Breast epithelium (tissue), 4 donors: Measurements from ENCODE around the gene BLOC1S3. TPM values are rescaled to one million over a fixed set of nuclear protein-coding genes. Genes with fewer than 3 reads are reported as not detected.
A peak's percentile ranks its signal among the peaks of the same experiment; 100 is the strongest.

Experiments used
- DNase-seq, 2 donors: peaks; one replicate each; pipeline ENCODE4 v3.0.0-alpha.2; 2019; ENCODE audit warnings: low spot score in 2 of 2
- H3K27ac ChIP-seq, 2 donors: fragments of 200-600 bp; sonication (generic) in 1 of 2; one replicate each; pipeline ENCODE4 v1.5.1; 2016 to 2019; ENCODE audit warnings: mild to moderate bottlenecking in 1 of 2
- H3K27me3 ChIP-seq, 2 donors: fragments of 200-600 bp; sonication (generic) in 1 of 2; one replicate each; pipeline versions ENCODE4 v1.5.1 to v1.6.0; 2017 to 2019; ENCODE audit warnings: control low read depth in 1 of 2, mild to moderate bottlenecking in 1 of 2
- H3K36me3 ChIP-seq: fragments of 200-600 bp; one replicate; pipeline ENCODE4 v1.5.1; 2019
- H3K4me1 ChIP-seq, 2 donors: fragments of 200-600 bp; sonication (generic); one replicate each; pipeline ENCODE4 v1.5.1; 2016 to 2019; ENCODE audit warnings: control low read depth in 1 of 2
- H3K4me3 ChIP-seq, 3 donors: fragments of 200-600 bp; sonication (generic); 1 replicate in 2 of 3; 2 replicates in 1 of 3; pipeline ENCODE4 v1.5.1; 2016 to 2019; ENCODE audit warnings: mild to moderate bottlenecking in 3 of 3, moderate library complexity in 2 of 3
- H3K9me3 ChIP-seq, 2 donors: fragments of 200-600 bp; sonication (generic) in 1 of 2; one replicate each; pipeline ENCODE4 v1.5.1; 2016 to 2019; ENCODE audit warnings: control low read depth in 1 of 2
- POLR2A ChIP-seq: fragments of 450-650 bp; IDR thresholded peaks from one replicate; pipeline ENCODE4 v1.6.1; 2016; ENCODE audit warnings: antibody characterized with exemption, mild to moderate bottlenecking, moderate library complexity
- POLR2AphosphoS5 ChIP-seq, 3 donors: sonication (generic); formaldehyde crosslinking; IDR thresholded peaks; one replicate each; pipeline ENCODE4 v1.6.1; 2017; ENCODE audit warnings: antibody characterized with exemption in 3 of 3
- intact Hi-C: fragments of 100-400 bp; cut with DNase I; formaldehyde crosslinking; loops from one replicate; pipeline ENCODE4 v1.15.1; 2023; ENCODE audit warnings: low total_unique reads
- total RNA-seq, 3 donors: library from RNA; depleted of rRNA; stranded (reverse); fragments of >200 nt; gene quantifications; one replicate each; pipeline ENCODE4 v1.1.0, GENCODE V29; 2016
- TF ChIP-seq, protein P1 (sequence below), 3 donors: fragments of 450-650 bp; IDR thresholded peaks; one replicate each; pipeline ENCODE4 v1.5.1; 2016 to 2017; ENCODE audit warnings: antibody characterized with exemption in 3 of 3, mild to moderate bottlenecking in 3 of 3, moderate library complexity in 3 of 3

The BLOC1S3 gene
- total RNA-seq, 3 donors from 2014 or later, result 10.2 to 13.0 (median 10.6) TPM

GRCh38 chr19:45211751-45212381 is 33.3 kb downstream of the BLOC1S3 start:
- Histone ChIP-seq H3K4me1 (no peaks in the 10 kb centered on the region), H3K9me3 (no peaks in the 10 kb centered on the region), H3K27ac (peak overlapping the region; percentile 34 to 54), H3K36me3 (no peaks in the 10 kb centered on the region), H3K27me3 (no peaks in the 10 kb centered on the region), H3K4me3 (no peak overlapping the region)
- DNase-seq, result peak; percentile 74 to 79
- intact Hi-C loops, result no loop called here
- TF ChIP-seq POLR2A (no peak), POLR2AphosphoS5 (IDR thresholded peaks at IDR 0.05) (peak in 1 of 3 donors; percentile 37)
- TF ChIP-seq, protein P1, sequence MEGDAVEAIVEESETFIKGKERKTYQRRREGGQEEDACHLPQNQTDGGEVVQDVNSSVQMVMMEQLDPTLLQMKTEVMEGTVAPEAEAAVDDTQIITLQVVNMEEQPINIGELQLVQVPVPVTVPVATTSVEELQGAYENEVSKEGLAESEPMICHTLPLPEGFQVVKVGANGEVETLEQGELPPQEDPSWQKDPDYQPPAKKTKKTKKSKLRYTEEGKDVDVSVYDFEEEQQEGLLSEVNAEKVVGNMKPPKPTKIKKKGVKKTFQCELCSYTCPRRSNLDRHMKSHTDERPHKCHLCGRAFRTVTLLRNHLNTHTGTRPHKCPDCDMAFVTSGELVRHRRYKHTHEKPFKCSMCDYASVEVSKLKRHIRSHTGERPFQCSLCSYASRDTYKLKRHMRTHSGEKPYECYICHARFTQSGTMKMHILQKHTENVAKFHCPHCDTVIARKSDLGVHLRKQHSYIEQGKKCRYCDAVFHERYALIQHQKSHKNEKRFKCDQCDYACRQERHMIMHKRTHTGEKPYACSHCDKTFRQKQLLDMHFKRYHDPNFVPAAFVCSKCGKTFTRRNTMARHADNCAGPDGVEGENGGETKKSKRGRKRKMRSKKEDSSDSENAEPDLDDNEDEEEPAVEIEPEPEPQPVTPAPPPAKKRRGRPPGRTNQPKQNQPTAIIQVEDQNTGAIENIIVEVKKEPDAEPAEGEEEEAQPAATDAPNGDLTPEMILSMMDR (IDR thresholded peaks at IDR 0.05), result no peak

GRCh38 chr19:45213031-45213430 is 34.4 kb downstream of the BLOC1S3 start:
- no peak for DNase-seq
- Histone ChIP-seq H3K36me3 (no peaks in the 10 kb centered on the region), H3K9me3 (no peaks in the 10 kb centered on the region), H3K27me3 (peaks cover 6 to 7% of the 10 kb centered on the region in 2 donors), H3K4me3 (no peak overlapping the region), H3K4me1 (no peaks in the 10 kb centered on the region), H3K27ac (peak overlapping the region; percentile 33 to 56)
- intact Hi-C loops, result no loop called here
- TF ChIP-seq POLR2AphosphoS5 (IDR thresholded peaks at IDR 0.05), result no peak
- TF ChIP-seq, protein P1 (IDR thresholded peaks at IDR 0.05), result no peak
- TF ChIP-seq POLR2A, result no peak

DNA sequence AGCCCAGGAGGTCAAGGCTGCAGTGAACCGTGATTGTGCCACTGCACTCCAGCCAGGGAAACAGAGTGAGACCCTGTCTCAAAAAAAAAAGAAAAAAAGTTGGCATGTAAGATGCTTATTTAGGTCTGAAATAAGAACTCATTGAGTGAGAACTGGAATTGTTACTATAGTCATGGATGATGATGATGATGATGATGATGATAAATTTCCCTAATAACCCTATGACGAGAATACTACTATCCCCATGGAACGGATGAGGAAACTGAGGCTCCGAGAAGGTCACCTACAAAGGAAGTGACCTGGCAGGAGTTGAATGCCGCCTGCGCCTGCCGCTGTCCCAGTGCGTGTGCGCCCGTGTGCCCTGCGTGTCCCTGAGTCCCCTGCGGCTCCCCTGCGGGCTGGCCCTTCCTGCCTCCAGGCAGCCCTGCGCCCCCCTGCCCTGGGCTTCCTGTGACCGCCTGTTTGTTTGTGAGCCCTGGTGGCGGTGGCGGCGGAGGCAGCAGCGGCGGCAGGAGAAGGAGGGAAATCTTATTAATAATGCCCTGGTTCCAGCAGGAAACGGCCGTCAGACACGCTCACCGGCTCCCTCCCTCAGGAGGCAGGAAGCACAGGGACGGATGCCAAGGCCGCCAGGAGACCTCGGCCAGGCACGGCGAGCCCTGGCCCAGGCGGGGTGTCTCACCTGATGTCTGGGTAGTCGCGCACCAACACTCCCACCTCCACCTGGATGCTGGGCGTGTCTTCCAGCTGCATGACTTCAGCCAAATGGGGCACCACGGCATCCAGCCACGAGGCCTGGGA is 37.0 kb downstream of the BLOC1S3 start:
- TF ChIP-seq POLR2A (no peak), POLR2AphosphoS5 (IDR thresholded peaks at IDR 0.05) (no peak)
- TF ChIP-seq, protein P1 (IDR thresholded peaks at IDR 0.05), result no peak
- H3K27me3 ChIP-seq, result peaks cover 6 to 8% of the 10 kb centered on the region in 2 donors

DNA sequence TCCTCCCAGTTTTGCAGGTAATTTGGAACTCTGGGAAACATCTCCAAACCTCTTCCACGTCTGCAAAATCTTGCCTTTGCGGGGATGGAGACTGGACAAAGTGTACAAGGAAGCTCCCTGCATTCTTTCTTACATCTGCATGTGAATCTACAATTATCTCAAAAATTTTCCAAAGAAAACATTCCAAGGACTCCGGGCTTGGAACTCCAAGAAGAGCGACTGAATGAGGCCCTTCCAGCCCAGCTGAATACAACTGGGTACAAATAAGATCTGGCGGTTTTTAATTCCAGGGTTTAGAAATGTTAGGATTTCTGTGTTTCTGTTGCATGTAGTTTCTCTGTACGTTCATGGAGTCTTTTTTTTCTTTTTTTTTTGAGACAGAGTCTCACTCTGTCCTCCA is 38.1 kb downstream of the BLOC1S3 start:
- no peak for DNase-seq
- no peak overlapping the region for H3K4me3 ChIP-seq
- no peak overlapping the region for H3K27ac ChIP-seq
- peaks cover 6 to 8% of the 10 kb centered on the region in 2 donors for H3K27me3 ChIP-seq
- no peak for TF ChIP-seq POLR2AphosphoS5 (IDR thresholded peaks at IDR 0.05)
- TF ChIP-seq, protein P1 (IDR thresholded peaks at IDR 0.05), result no peak
- no peak for TF ChIP-seq POLR2A
- intact Hi-C loops, result no loop called here
- H3K36me3 ChIP-seq, result no peaks in the 10 kb centered on the region
- no peaks in the 10 kb centered on the region for H3K9me3 ChIP-seq
- H3K4me1 ChIP-seq, result no peaks in the 10 kb centered on the region

More for the DNA sequence above, 37.0 kb downstream of the BLOC1S3 start:
- H3K9me3 ChIP-seq, result no peaks in the 10 kb centered on the region
- H3K4me3 ChIP-seq, result peak overlapping the region in 2 of 3 donors; percentile 29 to 55
- peak overlapping the region; percentile 50 to 52 for H3K27ac ChIP-seq
- DNase-seq, result peak; percentile 23 to 60
- H3K4me1 ChIP-seq, result no peaks in the 10 kb centered on the region
- intact Hi-C loops, result no loop called here
- no peaks in the 10 kb centered on the region for H3K36me3 ChIP-seq
